CD4-positive, CD25-positive, alpha-beta regulatory T cell (primary cell): ENCODE results near the gene KSR1. TPM values are rescaled to one million over a fixed set of nuclear protein-coding genes. Genes with fewer than 3 reads are reported as not detected.

Experiments used
- ATAC-seq, 2 donors: fragments of 150-1000 bp; cut with Tn5 transposase; one replicate each; pipeline ENCODE4 v1.10.0; 2021; ENCODE audit warnings: low read depth in 2 of 2, moderate number of reproducible peaks in 2 of 2, moderate library complexity in 1 of 2
- DNase-seq, 3 donors: peaks; one replicate each; pipeline versions ENCODE4 v3.0.0 to v3.0.0-alpha.2; 2012 to 2022; ENCODE audit warnings: mixed read lengths in 1 of 3
- H3K27ac ChIP-seq: one replicate; pipeline ENCODE4 v1.7.0; 2013; ENCODE audit warnings: mild to moderate bottlenecking, low read length; ENCODE audit not compliant: insufficient read depth, poor library complexity, severe bottlenecking
- H3K27me3 ChIP-seq: one replicate; pipeline ENCODE4 v1.7.0; 2013; ENCODE audit warnings: low read length; ENCODE audit not compliant: control insufficient read depth, insufficient read depth
- H3K36me3 ChIP-seq: one replicate; pipeline ENCODE4 v1.7.0; 2013; ENCODE audit warnings: mild to moderate bottlenecking, low read length, moderate library complexity; ENCODE audit not compliant: control insufficient read depth, insufficient read depth
- H3K4me1 ChIP-seq: 2 replicates; pipeline ENCODE4 v1.7.0; 2013; ENCODE audit warnings: mild to moderate bottlenecking, low read length; ENCODE audit not compliant: insufficient read depth, control insufficient read depth, poor library complexity, severe bottlenecking
- H3K4me3 ChIP-seq: one replicate; pipeline ENCODE4 v1.7.0; 2013; ENCODE audit warnings: low read depth, mild to moderate bottlenecking, low read length, moderate library complexity
- H3K9me3 ChIP-seq, 2 experiments: 1 replicate in 1 of 2; 2 replicates in 1 of 2; pipeline ENCODE4 v1.7.0; 2013; ENCODE audit warnings: low read length in 2 of 2, mild to moderate bottlenecking in 1 of 2, moderate library complexity in 1 of 2; ENCODE audit not compliant: control insufficient read depth in 2 of 2
- H3K27ac Mint-ChIP-seq, 3 donors: one replicate each; pipeline ENCODE4 v1.8.0; 2020 to 2022; ENCODE audit warnings: mild to moderate bottlenecking in 3 of 3, mixed read lengths in 3 of 3, moderate library complexity in 2 of 3
- H3K27me3 Mint-ChIP-seq: one replicate; pipeline ENCODE4 v1.8.0; 2022; ENCODE audit warnings: mild to moderate bottlenecking, mixed read lengths
- H3K36me3 Mint-ChIP-seq: one replicate; pipeline ENCODE4 v1.8.0; 2020; ENCODE audit warnings: mixed read lengths
- H3K4me1 Mint-ChIP-seq, 4 donors: one replicate each; pipeline ENCODE4 v1.8.0; 2020 to 2022; ENCODE audit warnings: mixed read lengths in 4 of 4, mild to moderate bottlenecking in 1 of 4
- H3K4me3 Mint-ChIP-seq, 4 donors: one replicate each; pipeline ENCODE4 v1.8.0; 2020 to 2022; ENCODE audit warnings: mild to moderate bottlenecking in 4 of 4, mixed read lengths in 4 of 4, moderate library complexity in 3 of 4
- H3K9me3 Mint-ChIP-seq, 7 donors: one replicate each; pipeline ENCODE4 v1.8.0; 2020 to 2022; ENCODE audit warnings: mixed read lengths in 7 of 7, mild to moderate bottlenecking in 3 of 7, moderate library complexity in 2 of 7
- polyA plus RNA-seq, 4 donors: library from polyadenylated mRNA; unstranded; fragments of 300-500 nt; fragmentation: Illumina TruSeq; gene quantifications; one replicate each; pipeline ENCODE4 v1.2.3, GENCODE V29; 2021
- total RNA-seq: library from RNA; stranded (reverse); gene quantifications from one replicate; pipeline ENCODE4 v1.2.3, GENCODE V29; 2022

The KSR1 gene
- total and polyA plus RNA-seq, 5 donors from 2014 or later = 1.2 to 69.5 (median 1.7) TPM

- ATAC-seq = no peak
- no peaks in the 10 kb centered on the region for H3K9me3 Mint-ChIP-seq
- H3K4me1 Mint-ChIP-seq = peaks cover 6 to 42% (median 18%) of the 10 kb centered on the region in 4 donors
Observed at GRCh38 chr17:27571563-27572352, 115.5 kb downstream of the KSR1 start.

GRCh38 chr17:27572665-27573064 lies 116.4 kb downstream of the KSR1 start:
- peaks cover 6 to 45% (median 21%) of the 10 kb centered on the region in 4 donors for H3K4me1 Mint-ChIP-seq
- H3K4me3 Mint-ChIP-seq = no peak overlapping the region
- no peak for DNase-seq
- Histone ChIP-seq H3K36me3 (no peaks in the 10 kb centered on the region), H3K4me1 (no peaks in the 10 kb centered on the region), H3K4me3 (no peak overlapping the region), H3K27ac (no peak overlapping the region), H3K9me3 (no peaks in the 10 kb centered on the region), H3K27me3 (no peaks in the 10 kb centered on the region)
- peak overlapping the region in 1 of 3 donors; percentile 17 for H3K27ac Mint-ChIP-seq
- H3K36me3 Mint-ChIP-seq = no peaks in the 10 kb centered on the region
- no peak for ATAC-seq
- H3K27me3 Mint-ChIP-seq = no peaks in the 10 kb centered on the region
- no peaks in the 10 kb centered on the region for H3K9me3 Mint-ChIP-seq

More at GRCh38 chr17:27571563-27572352, 115.5 kb downstream of the KSR1 start:
- Mint-ChIP-seq H3K27ac (peak overlapping the region in 1 of 3 donors; percentile 48), H3K27me3 (no peaks in the 10 kb centered on the region), H3K36me3 (no peaks in the 10 kb centered on the region), H3K4me3 (no peak overlapping the region)
- no peak overlapping the region for H3K27ac ChIP-seq
- H3K4me1 ChIP-seq = no peaks in the 10 kb centered on the region
- no peak for DNase-seq
- H3K36me3 ChIP-seq = no peaks in the 10 kb centered on the region
- no peaks in the 10 kb centered on the region for H3K27me3 ChIP-seq
- H3K9me3 ChIP-seq = no peaks in the 10 kb centered on the region
- no peak overlapping the region for H3K4me3 ChIP-seq

GRCh38 chr17:27573548-27573947 lies 117.3 kb downstream of the KSR1 start:
- ATAC-seq (no peak), DNase-seq (no peak)
- Histone ChIP-seq H3K36me3 (no peaks in the 10 kb centered on the region), H3K27me3 (no peaks in the 10 kb centered on the region), H3K9me3 (no peaks in the 10 kb centered on the region), H3K4me1 (no peaks in the 10 kb centered on the region), H3K27ac (no peak overlapping the region), H3K4me3 (no peak overlapping the region)
- Mint-ChIP-seq H3K4me3 (no peak overlapping the region), H3K9me3 (no peaks in the 10 kb centered on the region), H3K27me3 (no peaks in the 10 kb centered on the region), H3K4me1 (peaks cover 6 to 48% (median 26%) of the 10 kb centered on the region in 4 donors), H3K36me3 (no peaks in the 10 kb centered on the region), H3K27ac (no peak overlapping the region)

GRCh38 chr17:27573971-27574525 lies 117.8 kb downstream of the KSR1 start:
- ATAC-seq (no peak), DNase-seq (peak in 1 of 3 donors; percentile 48)
- Mint-ChIP-seq H3K9me3 (no peaks in the 10 kb centered on the region), H3K27me3 (no peaks in the 10 kb centered on the region), H3K4me1 (peaks cover 6 to 50% (median 30%) of the 10 kb centered on the region in 4 donors), H3K4me3 (no peak overlapping the region), H3K36me3 (no peaks in the 10 kb centered on the region), H3K27ac (no peak overlapping the region)
- H3K4me1 ChIP-seq = peaks cover 5% of the 10 kb centered on the region
- H3K36me3 ChIP-seq = no peaks in the 10 kb centered on the region
- no peak overlapping the region for H3K27ac ChIP-seq
- no peaks in the 10 kb centered on the region for H3K27me3 ChIP-seq
- H3K9me3 ChIP-seq = no peaks in the 10 kb centered on the region
- no peak overlapping the region for H3K4me3 ChIP-seq

- Histone ChIP-seq H3K4me3 (no peak overlapping the region), H3K27me3 (no peaks in the 10 kb centered on the region), H3K36me3 (no peaks in the 10 kb centered on the region), H3K9me3 (no peaks in the 10 kb centered on the region), H3K4me1 (peaks cover 7% of the 10 kb centered on the region), H3K27ac (no peak overlapping the region)
- Mint-ChIP-seq H3K36me3 (no peaks in the 10 kb centered on the region), H3K4me3 (no peak overlapping the region), H3K9me3 (no peaks in the 10 kb centered on the region), H3K27me3 (no peaks in the 10 kb centered on the region), H3K27ac (peak overlapping the region in 2 of 3 donors; percentile 6 to 56), H3K4me1 (peaks cover 6 to 54% (median 36%) of the 10 kb centered on the region in 4 donors)
- DNase-seq (no peak), ATAC-seq (no peak)
Observed at GRCh38 chr17:27575096-27575911, 119.1 kb downstream of the KSR1 start.

GRCh38 chr17:27575912-27576252 lies 119.6 kb downstream of the KSR1 start:
- H3K9me3 ChIP-seq = no peaks in the 10 kb centered on the region
- H3K4me1 ChIP-seq = peaks cover 7% of the 10 kb centered on the region
- Mint-ChIP-seq H3K4me1 (peaks cover 6 to 54% (median 36%) of the 10 kb centered on the region in 4 donors), H3K4me3 (no peak overlapping the region), H3K27me3 (no peaks in the 10 kb centered on the region), H3K36me3 (peaks cover under 1% of the 10 kb centered on the region), H3K27ac (peak overlapping the region in 1 of 3 donors; percentile 56), H3K9me3 (no peaks in the 10 kb centered on the region)
- H3K4me3 ChIP-seq = no peak overlapping the region
- no peaks in the 10 kb centered on the region for H3K36me3 ChIP-seq
- no peak overlapping the region for H3K27ac ChIP-seq
- no peak for DNase-seq
- H3K27me3 ChIP-seq = no peaks in the 10 kb centered on the region
- ATAC-seq = no peak

- H3K27ac ChIP-seq = no peak overlapping the region
- H3K36me3 ChIP-seq = no peaks in the 10 kb centered on the region
- no peaks in the 10 kb centered on the region for H3K27me3 ChIP-seq
- DNase-seq (no peak), ATAC-seq (no peak)
- no peaks in the 10 kb centered on the region for H3K9me3 Mint-ChIP-seq
- H3K4me1 ChIP-seq = peaks cover 7% of the 10 kb centered on the region
- no peaks in the 10 kb centered on the region for H3K27me3 Mint-ChIP-seq
- H3K4me3 ChIP-seq = no peak overlapping the region
- peaks cover 6 to 51% (median 40%) of the 10 kb centered on the region in 4 donors for H3K4me1 Mint-ChIP-seq
- peak overlapping the region; percentile 46 to 70 (median 56) for H3K27ac Mint-ChIP-seq
- no peaks in the 10 kb centered on the region for H3K9me3 ChIP-seq
- H3K4me3 Mint-ChIP-seq = no peak overlapping the region
- H3K36me3 Mint-ChIP-seq = peaks cover 7% of the 10 kb centered on the region
Observed at GRCh38 chr17:27576477-27577083, 120.3 kb downstream of the KSR1 start.
